Stimulated activated CD8-positive, alpha-beta memory T cell treated with anti-CD3 and anti-CD28 coated beads, Interleukin-2, amount 100 ng/mL, for 1 hour (primary cell): ENCODE measurements around the gene CTNNBL1.

Source experiments
- DNase-seq, 2 donors: peaks; one replicate each; pipeline ENCODE4 v3.0.0-alpha.2; 2020; ENCODE audit warnings: low read depth in 2 of 2

The CTNNBL1 gene

GRCh38 chr20:37816003-37816402, 122.2 kb downstream of the CTNNBL1 start:
- DNase-seq = no peak

- DNase-seq = no peak
These were observed 122.9 kb downstream of the CTNNBL1 start for GRCh38 chr20:37816726-37817125.

- DNase-seq = no peak
These were observed 127.9 kb downstream of the CTNNBL1 start for GRCh38 chr20:37821696-37822095.

GRCh38 chr20:37822141-37822601, 128.3 kb downstream of the CTNNBL1 start:
- no peak for DNase-seq

- DNase-seq = no peak
These were observed 129.6 kb downstream of the CTNNBL1 start for GRCh38 chr20:37823296-37823980.

- DNase-seq = no peak
These were observed 133.8 kb downstream of the CTNNBL1 start for GRCh38 chr20:37827605-37828004.

- no peak for DNase-seq
These were observed 134.9 kb downstream of the CTNNBL1 start for GRCh38 chr20:37828684-37829083.

GRCh38 chr20:37829128-37829527, 135.3 kb downstream of the CTNNBL1 start:
- DNase-seq = no peak

- DNase-seq = no peak
These were observed 139.5 kb downstream of the CTNNBL1 start for GRCh38 chr20:37833221-37833896.

GRCh38 chr20:37836926-37837325, 143.1 kb downstream of the CTNNBL1 start:
- no peak for DNase-seq

- no peak for DNase-seq
These were observed 144.1 kb downstream of the CTNNBL1 start for GRCh38 chr20:37837924-37838323.

GRCh38 chr20:37838769-37839431, 145.1 kb downstream of the CTNNBL1 start:
- DNase-seq = no peak

- no peak for DNase-seq
These were observed 145.6 kb downstream of the CTNNBL1 start for GRCh38 chr20:37839432-37839827.

GRCh38 chr20:37839955-37840354, 146.1 kb downstream of the CTNNBL1 start:
- no peak for DNase-seq

- DNase-seq = no peak
These were observed 147.6 kb downstream of the CTNNBL1 start for GRCh38 chr20:37841389-37841788.

GRCh38 chr20:37841971-37842370, 148.1 kb downstream of the CTNNBL1 start:
- no peak for DNase-seq

- no peak for DNase-seq
These were observed 151.4 kb downstream of the CTNNBL1 start for GRCh38 chr20:37845241-37845681.

- no peak for DNase-seq
These were observed 152.0 kb downstream of the CTNNBL1 start for GRCh38 chr20:37845878-37846277.

GRCh38 chr20:37846573-37846972, 152.7 kb downstream of the CTNNBL1 start:
- no peak for DNase-seq

GRCh38 chr20:37848706-37849105, 154.9 kb downstream of the CTNNBL1 start:
- no peak for DNase-seq

GRCh38 chr20:37849156-37849555, 155.3 kb downstream of the CTNNBL1 start:
- no peak for DNase-seq

GRCh38 chr20:37849566-37849965, 155.7 kb downstream of the CTNNBL1 start:
- no peak for DNase-seq
